NT2/D1 (cell line): ENCODE results near the gene SNRNP35.

Experiments
- SUZ12 ChIP-seq: IDR thresholded peaks from 2 replicates; pipeline ENCODE4 v1.6.1; 2011; ENCODE audit not compliant: insufficient read length, insufficient read depth; ENCODE audit errors: extremely low read depth
- YY1 ChIP-seq: IDR thresholded peaks from 2 replicates; pipeline ENCODE4 v1.6.1; 2011; ENCODE audit not compliant: insufficient read length, insufficient read depth
- ZNF274 ChIP-seq: IDR thresholded peaks from 2 replicates; pipeline ENCODE4 v1.6.1; 2011; ENCODE audit warnings: mild to moderate bottlenecking, low read depth, low read length

DNA sequence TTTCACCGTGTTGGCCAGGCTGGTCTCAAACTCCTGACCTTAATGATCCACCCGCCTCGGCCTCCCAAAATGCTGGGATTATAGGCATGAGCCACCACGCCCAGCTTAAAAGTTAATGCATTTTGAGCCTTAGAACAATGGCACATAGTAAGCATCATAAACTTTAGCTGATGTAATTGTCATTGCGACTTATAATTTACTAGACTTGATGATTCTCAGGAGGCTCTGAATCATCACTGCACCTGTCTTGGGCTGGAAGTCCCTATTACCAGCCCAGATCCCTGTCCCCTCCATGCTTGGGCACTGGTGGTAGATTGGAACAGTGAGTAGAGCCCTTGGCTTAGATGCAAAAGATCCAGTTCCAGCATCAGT lies 47.9 kb upstream of the SNRNP35 start:
- TF ChIP-seq YY1: no peak
- TF ChIP-seq SUZ12: no peak
- TF ChIP-seq ZNF274: no peak
